Peyer's patch (tissue), 4 donors: ENCODE results near the gene TMEM168.

Source experiments
- CTCF ChIP-seq, 6 experiments: fragments of 450-650 bp in 4 of 6; fragments of 200-600 bp in 2 of 6; sonication (generic) in 1 of 6; IDR thresholded peaks; one replicate each; pipeline ENCODE4 v1.5.1; 2017 to 2019; ENCODE audit warnings: antibody characterized with exemption in 6 of 6, mild to moderate bottlenecking in 3 of 6, moderate library complexity in 1 of 6
- POLR2A ChIP-seq, 2 donors: fragments of 450-650 bp; IDR thresholded peaks; one replicate each; pipeline ENCODE4 v1.5.1; 2017; ENCODE audit warnings: antibody characterized with exemption in 2 of 2, mild to moderate bottlenecking in 2 of 2, moderate library complexity in 2 of 2

- TF ChIP-seq POLR2A (IDR thresholded peaks at IDR 0.05), result no peak
- TF ChIP-seq CTCF (IDR thresholded peaks at IDR 0.05), result no peak
Measured at GRCh38 chr7:112752576-112752975, 37.6 kb downstream of the TMEM168 start.
